Esophagus muscularis mucosa (tissue), 4 donors: ENCODE data around the gene NCOA4. TPM values are rescaled to one million over a fixed set of nuclear protein-coding genes. Genes with fewer than 3 reads are reported as not detected.

Source experiments
- DNase-seq: peaks from one replicate; pipeline ENCODE4 v3.0.0-alpha.2; 2017; ENCODE audit errors: extremely low spot score
- H3K27ac ChIP-seq, 4 donors: fragments of 200-600 bp; sonication (generic); replicated peaks in 1 of 4; 1 replicate in 3 of 4; 2 replicates in 1 of 4; pipeline ENCODE4 v1.5.1; 2016 to 2019; ENCODE audit warnings: mild to moderate bottlenecking in 1 of 4
- H3K27me3 ChIP-seq, 4 donors: fragments of 200-600 bp; sonication (generic); one replicate each; pipeline versions ENCODE4 v1.5.1 to v1.6.0; 2016 to 2019
- H3K36me3 ChIP-seq, 4 donors: fragments of 200-600 bp; sonication (generic); one replicate each; pipeline ENCODE4 v1.5.1; 2016 to 2019
- H3K4me1 ChIP-seq, 4 donors: fragments of 200-600 bp; sonication (generic); one replicate each; pipeline ENCODE4 v1.5.1; 2016 to 2019
- H3K4me3 ChIP-seq, 4 donors: fragments of 200-600 bp; sonication (generic); 1 replicate in 2 of 4; 2 replicates in 2 of 4; pipeline ENCODE4 v1.5.1; 2016 to 2019; ENCODE audit warnings: mild to moderate bottlenecking in 4 of 4, moderate library complexity in 1 of 4
- H3K9me3 ChIP-seq, 4 donors: fragments of 200-600 bp; sonication (generic); 1 replicate in 3 of 4; 2 replicates in 1 of 4; pipeline ENCODE4 v1.5.1; 2016 to 2019
- CTCF ChIP-seq, 3 experiments: fragments of 200-600 bp in 2 of 3; fragments of 450-650 bp in 1 of 3; sonication (generic) in 2 of 3; IDR thresholded peaks; one replicate each; pipeline ENCODE4 v1.5.1; 2017 to 2019; ENCODE audit warnings: antibody characterized with exemption in 3 of 3, mild to moderate bottlenecking in 2 of 3, moderate library complexity in 1 of 3
- EP300 ChIP-seq: sonication (generic); formaldehyde crosslinking; IDR thresholded peaks from one replicate; pipeline ENCODE4 v1.6.1; 2017; ENCODE audit warnings: antibody characterized with exemption
- POLR2A ChIP-seq: fragments of 450-650 bp; IDR thresholded peaks from one replicate; pipeline ENCODE4 v1.6.1; 2017; ENCODE audit warnings: antibody characterized with exemption, moderate library complexity, mild to moderate bottlenecking, low read depth
- POLR2AphosphoS5 ChIP-seq, 2 donors: sonication (generic); formaldehyde crosslinking; IDR thresholded peaks; one replicate each; pipeline ENCODE4 v1.6.1; 2017; ENCODE audit warnings: antibody characterized with exemption in 2 of 2
- WGBS: methylation state at CpG from one replicate; pipeline ENCODE4 v1.1.5; 2018; 5-methylcytosine and 5-hydroxymethylcytosine counted together
- intact Hi-C: fragments of 100-400 bp; cut with DNase I; formaldehyde crosslinking; loops from one replicate; pipeline ENCODE4 v1.15.1; 2023
- total RNA-seq, 4 donors: library from RNA; depleted of rRNA; stranded (reverse); fragments of >200 nt; gene quantifications; one replicate each; pipeline versions ENCODE4 v1.1.0 to v1.2.1, GENCODE V29; 2016

Gene NCOA4
- total RNA-seq, 4 donors from 2014 or later, result 147 to 170 (median 157) TPM

- 92% methylated on average over 5 of the region's 5 CpGs for WGBS
- DNase-seq, result no peak
- H3K36me3 ChIP-seq, result peaks cover 43 to 67% (median 62%) of the 10 kb centered on the region in 4 donors
- peaks cover 34 to 54% (median 40%) of the 10 kb centered on the region in 4 donors for H3K4me1 ChIP-seq
- no peaks in the 10 kb centered on the region for H3K9me3 ChIP-seq
- H3K27me3 ChIP-seq, result no peaks in the 10 kb centered on the region
- intact Hi-C loops, result no loop called here
- no peak overlapping the region for H3K4me3 ChIP-seq
- TF ChIP-seq CTCF (IDR thresholded peaks at IDR 0.05), result no peak
- TF ChIP-seq POLR2AphosphoS5 (IDR thresholded peaks at IDR 0.05), result no peak
- TF ChIP-seq POLR2A, result no peak
- no peak for TF ChIP-seq EP300
- H3K27ac ChIP-seq, result no peak overlapping the region
These were observed 15.6 kb downstream of the NCOA4 start for GRCh38 chr10:46014683-46015405.

DNA sequence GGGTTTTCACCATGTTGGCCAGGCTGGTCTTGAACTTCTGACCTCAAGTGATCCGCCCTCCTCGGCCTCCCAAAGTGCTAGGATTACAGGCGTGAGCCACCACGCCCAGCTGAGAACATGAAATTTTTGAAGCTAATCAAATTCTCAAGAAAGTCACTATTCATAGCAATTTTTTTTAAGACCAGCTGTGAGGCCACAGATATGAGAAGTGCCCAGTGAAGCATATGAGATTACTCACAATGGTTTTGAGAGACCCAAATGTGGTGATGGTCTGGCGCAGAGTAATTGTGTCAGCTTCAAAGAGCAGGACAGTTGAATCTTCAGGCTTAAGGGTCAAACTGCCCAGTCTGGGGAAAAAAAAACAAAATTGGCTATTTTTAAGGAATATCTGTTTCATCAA lies 16.2 kb downstream of the NCOA4 start:
- no peaks in the 10 kb centered on the region for H3K9me3 ChIP-seq
- peaks cover 49 to 74% (median 68%) of the 10 kb centered on the region in 4 donors for H3K36me3 ChIP-seq
- no peaks in the 10 kb centered on the region for H3K27me3 ChIP-seq
- WGBS, result 93% methylated on average over 5 of the region's 5 CpGs
- DNase-seq, result no peak
- H3K4me1 ChIP-seq, result peaks cover 27 to 54% (median 35%) of the 10 kb centered on the region in 4 donors
- no peak for TF ChIP-seq CTCF (IDR thresholded peaks at IDR 0.05)
- TF ChIP-seq POLR2AphosphoS5 (IDR thresholded peaks at IDR 0.05), result no peak
- TF ChIP-seq EP300, result no peak
- no peak for TF ChIP-seq POLR2A
- intact Hi-C loops, result no loop called here
- no peak overlapping the region for H3K4me3 ChIP-seq
- H3K27ac ChIP-seq, result no peak overlapping the region

GRCh38 chr10:46012746-46013145 lies 17.7 kb downstream of the NCOA4 start:
- peaks cover 60 to 88% (median 83%) of the 10 kb centered on the region in 4 donors for H3K36me3 ChIP-seq
- no peaks in the 10 kb centered on the region for H3K9me3 ChIP-seq
- H3K27ac ChIP-seq, result no peak overlapping the region
- intact Hi-C loops, result no loop called here
- peaks cover 13 to 39% (median 20%) of the 10 kb centered on the region in 4 donors for H3K4me1 ChIP-seq
- H3K4me3 ChIP-seq, result no peak overlapping the region
- WGBS, result 89% methylated on average over 3 of the region's 3 CpGs
- DNase-seq, result no peak
- H3K27me3 ChIP-seq, result no peaks in the 10 kb centered on the region
- TF ChIP-seq POLR2AphosphoS5 (IDR thresholded peaks at IDR 0.05) (no peak), EP300 (no peak), POLR2A (no peak), CTCF (IDR thresholded peaks at IDR 0.05) (no peak)

- Histone ChIP-seq H3K27me3 (no peaks in the 10 kb centered on the region), H3K27ac (no peak overlapping the region), H3K4me1 (peaks cover 0 to 9% (median 4%) of the 10 kb centered on the region in 4 donors), H3K4me3 (no peak overlapping the region), H3K9me3 (no peaks in the 10 kb centered on the region), H3K36me3 (peaks cover 49 to 99% (median 96%) of the 10 kb centered on the region in 4 donors)
- WGBS, result 60% methylated on average over 3 of the region's 3 CpGs
- DNase-seq, result no peak
- intact Hi-C loops, result no loop called here
- TF ChIP-seq EP300 (no peak), CTCF (IDR thresholded peaks at IDR 0.05) (no peak), POLR2AphosphoS5 (IDR thresholded peaks at IDR 0.05) (no peak), POLR2A (no peak)
These were observed 24.2 kb downstream of the NCOA4 start for GRCh38 chr10:46006219-46006618.
